HEK293 (cell line): Measurements from ENCODE around the gene TBL1X.

Source experiments
- TCF7L2 ChIP-seq: IDR thresholded peaks from 2 replicates; pipeline ENCODE4 v1.6.1; 2011; ENCODE audit warnings: low read depth, mild to moderate bottlenecking, inconsistent platforms, low read length, moderate library complexity, borderline replicate concordance
- ZSCAN30 ChIP-seq: fragments of 450-650 bp; IDR thresholded peaks from 2 replicates; pipeline ENCODE4 v1.5.1; 2018; ENCODE audit warnings: missing biosample characterization, mild to moderate bottlenecking, missing genetic modification characterization, moderate library complexity

- TF ChIP-seq ZSCAN30 (tag by site-specific recombination) (no peak), TCF7L2 (no peak)
These were observed 324.7 kb downstream of the TBL1X start for GRCh38 chrX:9789555-9789954.
